ENCODE data around the gene AASS. TPM values are rescaled to one million over a fixed set of nuclear protein-coding genes. Genes with fewer than 3 reads are reported as not detected.
A peak's percentile ranks its signal among the peaks of the same experiment; 100 is the strongest.

AASS gene
- total and polyA plus RNA-seq, 10 of the 15 experiments (the other 5 are each of a cell fraction or from before 2014, with no cell fraction given): 0.09 to 8.0 (median 0.39) TPM

DNA sequence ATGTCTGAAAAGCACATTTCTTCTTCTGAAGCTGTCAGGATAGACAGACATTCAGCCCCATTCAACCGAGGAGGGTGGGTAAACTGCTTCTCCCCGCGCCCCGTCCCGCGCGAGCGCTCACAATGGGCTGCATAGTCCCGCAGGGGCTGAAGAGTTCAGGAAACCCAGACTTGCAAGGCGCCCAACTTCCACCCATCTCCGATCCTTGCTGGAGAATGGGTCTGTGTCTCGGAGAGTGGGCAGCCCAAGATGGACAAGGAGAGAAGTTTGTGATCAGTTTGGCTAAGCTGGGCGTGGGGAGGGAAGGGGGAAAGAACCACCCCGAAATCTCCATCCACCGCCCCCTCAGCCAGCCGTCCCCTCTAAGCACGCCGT lies 686 bp downstream of the AASS start:
- no peaks in the 10 kb centered on the region for H3K79me2 ChIP-seq (ENCODE audit: control insufficient read depth, insufficient read depth, low read length)
- no peak for DNase-seq (ENCODE audit: low read depth, low spot score)
- peak overlapping the region; percentile 94 for H3K4me3 ChIP-seq
- no peaks in the 10 kb centered on the region for H3K4me1 ChIP-seq (ENCODE audit: control insufficient read depth, insufficient read depth, low read length)
- TF ChIP-seq POLR2AphosphoS2 (IDR thresholded peaks at IDR 0.05; ENCODE audit: low read depth, low read length) (no peak), RELA (IDR thresholded peaks at IDR 0.05; ENCODE audit: borderline replicate concordance, partially characterized antibody) (no peak), SRF (IDR thresholded peaks at IDR 0.05; ENCODE audit: low read depth in 2 of 2, low read length in 2 of 2) (no peak), CREM (IDR thresholded peaks at IDR 0.05; ENCODE audit: low read depth) (no peak), YY1 (IDR thresholded peaks at IDR 0.05; ENCODE audit: low read depth, low read length) (no peak), STAT3 (IDR thresholded peaks at IDR 0.05; ENCODE audit: low read depth, low read length) (no peak), E2F4 (IDR thresholded peaks at IDR 0.05; ENCODE audit: low read depth, low read length) (no peak), NFXL1 (IDR thresholded peaks at IDR 0.05; ENCODE audit: borderline replicate concordance) (no peak), ZBTB11 (CRISPR knock-in tag; IDR thresholded peaks at IDR 0.05) (no peak), CHD1 (IDR thresholded peaks at IDR 0.05; ENCODE audit: low read depth, low read length) (no peak), CHD4 (IDR thresholded peaks at IDR 0.05) (no peak), EP300 (IDR thresholded peaks at IDR 0.05; ENCODE audit: borderline replicate concordance in 1 of 2, control insufficient read depth in 1 of 2, low read depth in 2 of 2, low read length in 2 of 2) (no peak)
- no peaks in the 10 kb centered on the region for H3K36me3 ChIP-seq (ENCODE audit: control insufficient read depth in 2 of 2, insufficient read depth in 2 of 2, low read length in 1 of 2)
- in situ Hi-C loops (cut with MboI): no loop called here
- BruUV-seq (replicated peaks): no TSS peak
- peak; percentile 46 for ATAC-seq
- under 1% methylated on average over 18 of the region's 18 CpGs for WGBS (ENCODE audit: insufficient coverage, insufficient replicate concordance, low lambda C conversion rate, missing lambda C conversion rate)
- no peaks in the 10 kb centered on the region for H3K9me3 ChIP-seq (replicated peaks; ENCODE audit: control insufficient read depth, insufficient read depth, low read length)
- H3K27me3 ChIP-seq (replicated peaks in 1 of 2; ENCODE audit: control insufficient read depth in 2 of 2, insufficient read depth in 2 of 2, low read length in 1 of 2): no peaks in the 10 kb centered on the region
- no peaks in the 10 kb centered on the region for H4K20me1 ChIP-seq (ENCODE audit: control insufficient read depth, insufficient read depth)
- intact Hi-C loops (cut with micrococcal nuclease; ENCODE audit: unreplicated experiment): loop anchor here (5.0 kb wide), 1 partner anchor 394 kb away; no protein-coding TSS in a partner anchor
- ChIA-PET RAD21 (ENCODE audit: unreplicated experiment) (interaction anchor here (0.6 kb wide), 1 partner anchor 1265 kb away, joined by 3 read pairs; no protein-coding TSS in a partner anchor), POLR2A (no interaction called here), CTCF (interaction anchor here (0.6 to 1.0 kb wide), 2 partner anchors 50 to 1046 kb away, joined by 3 to 5 read pairs; no protein-coding TSS in a partner anchor), SMC1A (ENCODE audit: uncharacterized antibody, unreplicated experiment) (no interaction called here)
- H3K27ac ChIP-seq (ENCODE audit: control insufficient read depth, insufficient read depth): no peak overlapping the region
- peak overlapping the region; percentile 84 for H3K4me2 ChIP-seq (ENCODE audit: control insufficient read depth, insufficient read depth)
- FAIRE-seq: no peak
- peak overlapping the region; percentile 95 for H2AFZ ChIP-seq (ENCODE audit: control insufficient read depth, low read depth, low read length)
- H3K9ac ChIP-seq (ENCODE audit: control insufficient read depth, insufficient read depth, low read length): peak overlapping the region; percentile 34; the same call in 1 of the 2 replicates

Data from GM12878 (cell line).